ENCODE data around the gene JAML. TPM values are rescaled to one million over a fixed set of nuclear protein-coding genes. Genes with fewer than 3 reads are reported as not detected.

JAML gene
- total and polyA plus RNA-seq, 8 donors: 3.7 to 47.2 (median 7.1) TPM

- Histone ChIP-seq H3K27me3 (no peaks in the 10 kb centered on the region), H3K9me3 (no peaks in the 10 kb centered on the region), H3K4me1 (peaks cover 15 to 88% of the 10 kb centered on the region in 2 donors), H3K36me3 (no peaks in the 10 kb centered on the region), H3K27ac (peak overlapping the region; percentile 88 to 92), H3K4me3 (no peak overlapping the region)
- intact Hi-C loops (cut with DNase I): no loop called here
- no peak for TF ChIP-seq CTCF (IDR thresholded peaks at IDR 0.05)
- DNase-seq (peak in 1 of 4 donors; percentile 24), ATAC-seq (peak; percentile 82)
These were observed 16.4 kb upstream of the JAML start for GRCh38 chr11:118240999-118241763.

GRCh38 chr11:118239509-118240205 lies 14.8 kb upstream of the JAML start:
- H3K4me1 ChIP-seq: peaks cover 7 to 81% of the 10 kb centered on the region in 2 donors
- H3K4me3 ChIP-seq: peak overlapping the region in 1 of 2 donors; percentile 0
- no peak for TF ChIP-seq CTCF (IDR thresholded peaks at IDR 0.05)
- no peak for DNase-seq
- peak overlapping the region; percentile 29 to 92 for H3K27ac ChIP-seq
- peaks cover 0 to 7% of the 10 kb centered on the region in 2 donors for H3K36me3 ChIP-seq
- no peak for ATAC-seq
- intact Hi-C loops (cut with DNase I): no loop called here
- H3K9me3 ChIP-seq: no peaks in the 10 kb centered on the region
- H3K27me3 ChIP-seq: no peaks in the 10 kb centered on the region

- Histone ChIP-seq H3K9me3 (no peaks in the 10 kb centered on the region), H3K4me1 (peaks cover 7 to 76% of the 10 kb centered on the region in 2 donors), H3K27ac (peak overlapping the region; percentile 29 to 92), H3K36me3 (peaks cover 0 to 8% of the 10 kb centered on the region in 2 donors), H3K4me3 (no peak overlapping the region), H3K27me3 (no peaks in the 10 kb centered on the region)
- no peak for DNase-seq
- no peak for TF ChIP-seq CTCF (IDR thresholded peaks at IDR 0.05)
- peak; percentile 19 for ATAC-seq
- intact Hi-C loops (cut with DNase I): no loop called here
These were observed 14.1 kb upstream of the JAML start for GRCh38 chr11:118238929-118239328.

GRCh38 chr11:118238421-118238820 lies 13.6 kb upstream of the JAML start:
- H3K4me3 ChIP-seq: no peak overlapping the region
- no peak for ATAC-seq
- DNase-seq: no peak
- no peak for TF ChIP-seq CTCF (IDR thresholded peaks at IDR 0.05)
- H3K9me3 ChIP-seq: no peaks in the 10 kb centered on the region
- peaks cover 7 to 71% of the 10 kb centered on the region in 2 donors for H3K4me1 ChIP-seq
- intact Hi-C loops (cut with DNase I): no loop called here
- H3K27ac ChIP-seq: peak overlapping the region; percentile 29 to 92
- peaks cover 0 to 14% of the 10 kb centered on the region in 2 donors for H3K36me3 ChIP-seq
- no peaks in the 10 kb centered on the region for H3K27me3 ChIP-seq

- no peak for TF ChIP-seq CTCF (IDR thresholded peaks at IDR 0.05)
- intact Hi-C loops (cut with DNase I): no loop called here
- peaks cover 0 to 25% of the 10 kb centered on the region in 2 donors for H3K36me3 ChIP-seq
- ATAC-seq (no peak), DNase-seq (no peak)
- no peaks in the 10 kb centered on the region for H3K27me3 ChIP-seq
- H3K4me1 ChIP-seq: peaks cover 5 to 58% of the 10 kb centered on the region in 2 donors
- no peak overlapping the region for H3K4me3 ChIP-seq
- H3K27ac ChIP-seq: peak overlapping the region in 1 of 2 donors; percentile 48
- no peaks in the 10 kb centered on the region for H3K9me3 ChIP-seq
These were observed 11.4 kb upstream of the JAML start for GRCh38 chr11:118236170-118236569.

Data from left lung (tissue), 10 donors.